Measurements from ENCODE around the gene CCDC69. TPM values are rescaled to one million over a fixed set of nuclear protein-coding genes. Genes with fewer than 3 reads are reported as not detected.

The CCDC69 gene
- total and polyA plus RNA-seq, 2 of the 8 experiments (the other 6 are each of a cell fraction or from before 2014, with no cell fraction given), result 8.4 to 10.8 TPM

DNA sequence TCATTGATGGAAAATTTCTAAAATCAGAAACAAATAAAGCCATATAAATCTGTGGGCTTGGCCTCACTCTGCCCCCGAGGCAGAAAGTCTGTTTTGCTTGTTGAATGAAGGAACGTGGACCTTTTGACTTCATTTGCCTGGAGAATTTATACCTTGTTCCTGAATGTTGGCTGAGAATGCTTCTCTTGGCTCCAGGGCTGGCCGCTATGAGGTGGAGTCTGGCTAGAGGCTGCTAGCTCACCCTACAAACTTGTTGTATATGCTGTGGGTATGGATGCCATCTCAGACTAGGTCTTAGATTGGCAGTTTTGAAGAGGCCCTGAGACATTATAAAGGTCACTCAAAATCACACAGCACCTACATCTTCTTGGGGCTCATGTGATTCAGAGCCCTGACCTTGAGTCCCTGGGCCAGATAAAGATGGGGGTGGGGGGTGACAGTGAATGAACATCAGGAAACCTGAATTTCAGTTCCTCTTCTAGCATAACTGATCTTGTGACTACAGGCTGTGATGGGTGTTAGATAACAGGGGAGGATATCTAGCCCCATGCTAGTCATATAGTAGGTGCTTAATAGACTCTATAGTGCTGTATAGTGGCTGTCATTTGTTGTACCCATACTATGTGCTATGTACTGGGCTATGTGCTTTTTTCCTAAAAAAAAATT is 31.9 kb upstream of the CCDC69 start:
- Histone ChIP-seq H3K14ac (ENCODE audit: insufficient read length) (no peak overlapping the region), H3K56ac (replicated peaks; ENCODE audit: insufficient read length, low read depth, low read length) (no peak overlapping the region), H3K9me3 (ENCODE audit: insufficient read depth in 2 of 2, low read depth in 1 of 2, low read length in 1 of 2) (no peaks in the 10 kb centered on the region), H3K27ac (ENCODE audit: low read depth, low read length) (no peak overlapping the region), H2BK12ac (ENCODE audit: low read depth, low read length) (no peak overlapping the region), H2BK20ac (ENCODE audit: low read length) (no peak overlapping the region), H4K5ac (ENCODE audit: insufficient read length, low read depth, low read length) (no peak overlapping the region), H3K23me2 (ENCODE audit: low read depth, low read length) (peaks cover 6% of the 10 kb centered on the region; the same call in 1 of the 2 replicates), H2BK120ac (replicated peaks; ENCODE audit: low read depth, low read length) (no peak overlapping the region), H3K79me1 (ENCODE audit: low read depth, low read length) (no peaks in the 10 kb centered on the region), H2AK5ac (ENCODE audit: low read depth, low read length) (no peak overlapping the region), H3K4me2 (ENCODE audit: insufficient read depth in 1 of 2, low read depth in 2 of 2, low read length in 2 of 2) (no peak overlapping the region), H4K20me1 (replicated peaks in 1 of 2; ENCODE audit: control insufficient read depth in 1 of 2, insufficient read depth in 2 of 2, low read length in 2 of 2) (no peaks in the 10 kb centered on the region), H2BK5ac (ENCODE audit: low read depth, low read length) (no peak overlapping the region), H3K4me1 (replicated peaks in 1 of 4; ENCODE audit: control insufficient read depth in 3 of 4, insufficient read depth in 4 of 4, low read length in 3 of 4) (peaks cover 0 to 7% (median 3%) of the 10 kb centered on the region in 4 experiments; a peak in 4 of 7 replicates), H3K4me3 (ENCODE audit: extremely low read depth in 1 of 4, insufficient read depth in 2 of 4, low read depth in 3 of 4, low read length in 4 of 4) (no peak overlapping the region), H3K23ac (ENCODE audit: insufficient read length) (no peak overlapping the region), H3K18ac (ENCODE audit: extremely low read depth, low read length) (no peak overlapping the region), H4K8ac (ENCODE audit: extremely low read depth, insufficient read depth, low read length) (no peak overlapping the region), H3K79me2 (ENCODE audit: control insufficient read depth in 1 of 2, insufficient read depth in 2 of 2, low read length in 2 of 2) (peaks cover 0 to 8% of the 10 kb centered on the region in 2 experiments; a peak in 2 of 4 replicates), H3K9ac (replicated peaks in 1 of 4; ENCODE audit: extremely low read depth in 1 of 4, low read depth in 3 of 4, low read length in 3 of 4) (no peak overlapping the region), H2BK15ac (ENCODE audit: low read length) (no peak overlapping the region), H4K91ac (replicated peaks; ENCODE audit: insufficient read length, low read length) (no peak overlapping the region), H3K27me3 (replicated peaks in 1 of 4; ENCODE audit: control insufficient read depth in 3 of 4, extremely low read depth in 1 of 4, insufficient read depth in 3 of 4, low read length in 3 of 4) (no peaks in the 10 kb centered on the region), H3K36me3 (ENCODE audit: control insufficient read depth in 2 of 4, insufficient read depth in 4 of 4, low read length in 3 of 4) (no peaks in the 10 kb centered on the region), H3K4ac (replicated peaks; ENCODE audit: insufficient read length, low read depth, low read length) (no peak overlapping the region), H2AFZ (ENCODE audit: low read length) (no peak overlapping the region)
- no peak for TF ChIP-seq TCF12 (IDR thresholded peaks at IDR 0.05; ENCODE audit: low read depth, low read length)
- TF ChIP-seq SIRT6 (IDR thresholded peaks at IDR 0.05; ENCODE audit: low read length), result no peak
- TF ChIP-seq SAP30 (IDR thresholded peaks at IDR 0.05; ENCODE audit: insufficient read depth, insufficient replicate concordance, low read length), result no peak
- TF ChIP-seq SRF (IDR thresholded peaks at IDR 0.05; ENCODE audit: low read depth, low read length), result no peak
- no peak for TF ChIP-seq KDM4A (IDR thresholded peaks at IDR 0.05; ENCODE audit: low read depth, low read length, severe bottlenecking)
- no peak for TF ChIP-seq SIX5 (IDR thresholded peaks at IDR 0.05; ENCODE audit: low read depth, low read length)
- TF ChIP-seq ATF2 (IDR thresholded peaks at IDR 0.05; ENCODE audit: low read length), result no peak
- no peak for TF ChIP-seq GABPA (IDR thresholded peaks at IDR 0.05; ENCODE audit: borderline replicate concordance, insufficient read depth, low read length)
- no peak for TF ChIP-seq EGR1 (IDR thresholded peaks at IDR 0.05; ENCODE audit: borderline replicate concordance, low read depth, low read length)
- TF ChIP-seq RXRA (IDR thresholded peaks at IDR 0.05; ENCODE audit: insufficient read depth, low read depth, low read length), result no peak
- no peak for DNase-seq (ENCODE audit: low read depth in 1 of 2, low spot score in 2 of 2)
- CTCF ChIA-PET (ENCODE audit: partially characterized antibody), result interaction anchor here (0.7 kb wide), 1 partner anchor 31 kb away, joined by 3 read pairs; no protein-coding TSS in a partner anchor
- POLR2A ChIA-PET (ENCODE audit: partially characterized antibody), result no interaction called here
- WGBS, 2 experiments (ENCODE audit: extremely low coverage in 1 of 2, insufficient coverage in 1 of 2, insufficient read length in 1 of 2, insufficient replicate concordance in 2 of 2, low coverage in 1 of 2, low lambda C conversion rate in 2 of 2, missing lambda C conversion rate in 1 of 2), result 90% methylated on average over 3 of the region's 3 CpGs; no CpG with 5 or more reads in 1 of the 2 experiments
- no peak for FAIRE-seq
